Colonic mucosa (tissue), 4 donors: ENCODE data around the gene CCDC7. TPM values are rescaled to one million over a fixed set of nuclear protein-coding genes. Genes with fewer than 3 reads are reported as not detected.
"Not testable (repeated sequence)": the region's sequence is repeated elsewhere in the genome, so short reads cannot be mapped to it uniquely, and the experiment has no call there.

Experiments used
- DNase-seq: peaks from one replicate; pipeline ENCODE4 v3.0.0-alpha.2; 2020
- H3K27ac ChIP-seq: fragments of 200-600 bp; one replicate; pipeline ENCODE4 v1.8.0; 2021
- H3K27me3 ChIP-seq: fragments of 200-600 bp; one replicate; pipeline ENCODE4 v1.8.0; 2021
- H3K36me3 ChIP-seq: fragments of 200-600 bp; one replicate; pipeline ENCODE4 v1.8.0; 2021
- H3K4me1 ChIP-seq: fragments of 200-600 bp; one replicate; pipeline ENCODE4 v1.8.0; 2021; ENCODE audit warnings: mild to moderate bottlenecking
- H3K4me3 ChIP-seq: fragments of 200-600 bp; one replicate; pipeline ENCODE4 v1.8.0; 2021
- H3K9ac ChIP-seq, 2 donors: one replicate each; pipeline ENCODE4 v1.7.0; 2013; ENCODE audit warnings: control low read depth in 2 of 2, low read depth in 2 of 2, low read length in 2 of 2
- H3K9me3 ChIP-seq: fragments of 200-600 bp; one replicate; pipeline ENCODE4 v1.8.0; 2021
- CTCF ChIP-seq: fragments of 200-600 bp; IDR thresholded peaks from one replicate; pipeline ENCODE4 v1.8.0; 2022; ENCODE audit warnings: antibody characterized with exemption, mild to moderate bottlenecking
- intact Hi-C: fragments of 100-400 bp; cut with DNase I; formaldehyde crosslinking; loops from one replicate; pipeline ENCODE4 v1.14.1; 2022
- total RNA-seq, 2 donors: library from RNA; stranded (reverse); fragmentation: NEBNext Ultra II Directional in 1 of 2; extraction: Animal tissue kit (Norgen Biotek cat#: 25700) in 1 of 2; gene quantifications; one replicate each; pipeline ENCODE4 v1.2.1, GENCODE V29; 2021
- donor health status: healthy.
- donor health status: DM: no; HTN: no; CAD: no.
- donor health status: DM: no; HTN: no; CAD: no.

The CCDC7 gene
- total RNA-seq, 2 donors from 2014 or later: 9.9 TPM

- intact Hi-C loops: no loop called here
These were observed 31.6 kb downstream of the CCDC7 start for GRCh38 chr10:32477499-32477898.

GRCh38 chr10:32481606-32482005 is 35.7 kb downstream of the CCDC7 start:
- H3K27ac ChIP-seq: no peak overlapping the region
- H3K4me3 ChIP-seq: no peak overlapping the region
- H3K4me1 ChIP-seq: no peaks in the 10 kb centered on the region
- intact Hi-C loops: no loop called here
- no peaks in the 10 kb centered on the region for H3K36me3 ChIP-seq
- H3K27me3 ChIP-seq: no peaks in the 10 kb centered on the region
- DNase-seq: no peak
- no peak overlapping the region for H3K9ac ChIP-seq
- no peaks in the 10 kb centered on the region for H3K9me3 ChIP-seq
- no peak for TF ChIP-seq CTCF

More at GRCh38 chr10:32477499-32477898, 31.6 kb downstream of the CCDC7 start:
- no peaks in the 10 kb centered on the region for H3K27me3 ChIP-seq
- H3K4me3 ChIP-seq: no peak overlapping the region
- no peaks in the 10 kb centered on the region for H3K4me1 ChIP-seq
- no peak for TF ChIP-seq CTCF
- no peak overlapping the region for H3K9ac ChIP-seq
- H3K27ac ChIP-seq: no peak overlapping the region
- no peaks in the 10 kb centered on the region for H3K9me3 ChIP-seq
- DNase-seq: no peak
- H3K36me3 ChIP-seq: no peaks in the 10 kb centered on the region

- H3K27ac ChIP-seq, H3K27me3 ChIP-seq, H3K4me1 ChIP-seq, H3K4me3 ChIP-seq, H3K9me3 ChIP-seq, intact Hi-C loops, DNase-seq, H3K36me3 ChIP-seq, H3K9ac ChIP-seq: not testable (repeated sequence)
These were observed 37.1 kb downstream of the CCDC7 start for GRCh38 chr10:32483019-32483502.

- intact Hi-C loops, H3K36me3 ChIP-seq, H3K27ac ChIP-seq, H3K9me3 ChIP-seq, H3K4me3 ChIP-seq, DNase-seq, H3K9ac ChIP-seq, H3K27me3 ChIP-seq, H3K4me1 ChIP-seq: not testable (repeated sequence)
These were observed 42.1 kb downstream of the CCDC7 start for GRCh38 chr10:32488038-32488437.

GRCh38 chr10:32489158-32489557 is 43.2 kb downstream of the CCDC7 start:
- TF ChIP-seq CTCF: no peak
- Histone ChIP-seq H3K9me3 (no peaks in the 10 kb centered on the region), H3K36me3 (no peaks in the 10 kb centered on the region), H3K9ac (no peak overlapping the region), H3K4me3 (no peak overlapping the region), H3K27me3 (no peaks in the 10 kb centered on the region), H3K4me1 (no peaks in the 10 kb centered on the region), H3K27ac (no peak overlapping the region)
- no peak for DNase-seq
- intact Hi-C loops: no loop called here

GRCh38 chr10:32489901-32490300 is 44.0 kb downstream of the CCDC7 start:
- Histone ChIP-seq H3K9ac (no peak overlapping the region), H3K9me3 (no peaks in the 10 kb centered on the region), H3K4me3 (no peak overlapping the region), H3K36me3 (no peaks in the 10 kb centered on the region), H3K27ac (no peak overlapping the region), H3K27me3 (no peaks in the 10 kb centered on the region), H3K4me1 (no peaks in the 10 kb centered on the region)
- intact Hi-C loops: no loop called here
- TF ChIP-seq CTCF: no peak
- DNase-seq: no peak

GRCh38 chr10:32494562-32494961 is 48.6 kb downstream of the CCDC7 start:
- H3K27ac ChIP-seq, H3K9me3 ChIP-seq, H3K9ac ChIP-seq, H3K4me3 ChIP-seq, H3K27me3 ChIP-seq, H3K4me1 ChIP-seq, H3K36me3 ChIP-seq, intact Hi-C loops, DNase-seq: not testable (repeated sequence)

- H3K27ac ChIP-seq, H3K27me3 ChIP-seq, DNase-seq, H3K4me1 ChIP-seq, H3K4me3 ChIP-seq, intact Hi-C loops, H3K9me3 ChIP-seq, H3K36me3 ChIP-seq, H3K9ac ChIP-seq: not testable (repeated sequence)
These were observed 54.2 kb downstream of the CCDC7 start for GRCh38 chr10:32500136-32500535.
